HG03571 (cell line): ENCODE data around the gene IP6K1.

Source experiments
- ATAC-seq: cut with Tn5 transposase; IDR thresholded peaks from one replicate; pipeline ENCODE4 v1.9.1; 2021; ENCODE audit not compliant: unreplicated experiment

Gene IP6K1

DNA sequence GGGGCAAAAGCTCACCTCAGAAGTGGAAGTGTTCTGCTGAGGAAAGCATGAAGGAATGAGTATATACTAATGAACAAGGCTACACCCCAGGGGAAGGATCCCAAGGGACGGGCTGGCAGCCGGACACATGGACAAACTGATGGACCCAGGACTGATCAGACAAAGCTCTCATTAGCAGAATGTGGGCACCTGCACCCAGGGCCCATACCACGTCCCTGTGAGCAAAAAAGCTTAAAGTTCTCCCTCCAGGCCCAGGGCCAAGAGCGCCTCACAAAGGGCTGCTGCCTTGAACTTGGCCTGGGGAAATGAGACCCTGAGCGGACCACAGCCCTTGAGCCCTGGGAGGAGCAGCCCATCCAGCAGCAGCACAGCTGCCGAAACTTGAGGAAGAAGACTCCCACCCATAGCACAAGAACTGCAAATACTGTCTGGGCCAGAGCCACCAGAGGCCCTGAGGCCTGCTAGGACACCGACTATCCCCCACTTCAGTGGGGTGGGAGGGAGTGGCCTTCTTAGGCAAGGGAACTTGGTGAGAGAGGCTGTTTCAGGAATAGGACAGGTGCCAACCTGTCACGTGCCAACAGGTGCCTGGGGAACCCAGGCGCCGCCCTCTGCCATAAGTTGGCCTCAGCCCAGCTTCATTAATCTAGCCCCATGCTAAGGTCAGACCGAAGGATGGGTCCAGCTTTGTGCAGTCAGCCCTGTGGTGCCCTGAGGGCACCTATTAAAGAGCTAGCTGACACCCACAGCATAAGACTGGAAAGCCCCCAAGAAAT is 60.2 kb downstream of the IP6K1 start:
- ATAC-seq: no peak

DNA sequence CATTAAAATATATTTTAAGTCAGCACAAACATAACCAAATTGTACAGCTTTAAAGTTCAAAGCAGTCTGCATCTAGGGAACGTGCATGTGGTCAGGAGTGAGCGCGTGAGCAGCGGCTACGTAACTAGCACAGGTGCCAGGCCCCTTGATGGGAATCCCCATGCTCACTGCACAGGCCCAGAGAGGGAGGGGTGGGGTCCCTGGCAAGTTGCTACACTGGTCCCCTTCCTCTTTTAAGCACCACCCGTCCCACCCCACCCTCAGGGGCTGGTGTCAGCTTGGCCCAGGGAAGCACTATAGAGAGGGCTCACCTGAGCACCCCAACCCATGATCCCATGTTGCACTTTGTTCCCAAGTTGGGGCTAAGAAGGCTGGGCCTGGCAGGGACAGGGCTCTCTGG is 61.8 kb downstream of the IP6K1 start:
- ATAC-seq: no peak

DNA sequence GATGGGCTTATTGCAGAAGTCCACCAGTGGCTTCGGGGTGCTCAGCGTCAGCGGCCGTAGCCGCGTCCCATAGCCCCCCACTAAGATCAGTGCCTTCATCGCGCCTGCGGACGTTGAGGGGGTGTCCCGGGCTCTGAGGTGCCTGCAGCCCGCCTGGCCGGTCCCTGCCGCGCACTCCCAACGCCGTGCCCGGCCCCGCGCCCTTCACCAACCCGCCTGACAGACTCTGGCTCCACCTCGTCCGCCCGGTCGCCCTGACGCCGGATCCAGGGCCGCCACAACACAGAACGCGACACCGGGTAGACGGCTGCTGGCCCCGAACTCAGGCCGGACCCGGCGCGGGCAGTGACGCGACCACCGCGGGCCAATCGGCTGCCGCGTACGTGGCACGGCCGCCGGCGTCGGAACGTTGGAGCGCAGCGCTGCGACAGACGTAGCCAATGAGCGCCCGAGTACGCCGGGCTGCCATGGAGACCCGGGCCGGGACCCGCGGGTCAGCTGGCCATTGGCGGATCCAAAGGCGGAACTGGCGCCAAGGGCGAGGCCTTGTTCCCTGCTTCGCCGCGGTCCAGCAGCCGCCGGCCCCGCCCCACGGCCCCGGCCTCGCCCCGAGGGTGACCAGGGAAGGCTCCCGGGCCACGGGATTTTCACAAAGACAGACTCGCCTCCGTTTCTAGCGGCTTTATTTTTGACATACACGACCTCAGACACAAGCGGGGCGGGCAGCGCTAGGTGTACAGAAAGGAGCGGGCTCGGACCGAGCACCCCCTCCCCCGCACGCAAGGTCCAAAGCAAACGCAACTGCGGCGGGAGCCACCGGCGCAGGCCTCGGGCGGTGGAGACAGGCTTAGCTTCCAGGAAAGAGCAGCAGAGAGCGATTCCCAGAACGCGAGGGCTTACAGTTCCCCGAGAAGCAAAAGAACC is 62.5 kb downstream of the IP6K1 start, which contains the start of gene GMPPB:
TSS of gene GMPPB (minus strand) at position 324 of the 924 bp plus-strand sequence. CDS start at position 99, 225 bp downstream.
- peak; percentile 76 for ATAC-seq

DNA sequence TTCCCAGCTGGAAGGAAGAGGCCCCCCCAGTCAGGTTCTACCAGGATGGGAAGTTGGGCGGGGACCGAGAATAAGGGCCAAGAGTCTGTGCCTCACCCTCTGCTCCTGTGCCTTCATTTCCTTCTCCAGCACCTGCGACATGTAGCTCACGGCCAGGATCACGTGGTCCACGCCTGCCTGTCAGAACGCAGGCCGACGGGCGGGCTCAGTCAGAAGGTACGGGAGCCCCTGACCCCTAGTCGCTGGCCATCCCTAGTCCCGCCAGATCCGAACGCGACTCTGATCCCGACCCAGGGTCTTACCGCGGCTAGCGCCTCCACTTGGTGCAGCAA is 63.1 kb downstream of the IP6K1 start:
- peak; percentile 2 for ATAC-seq

DNA sequence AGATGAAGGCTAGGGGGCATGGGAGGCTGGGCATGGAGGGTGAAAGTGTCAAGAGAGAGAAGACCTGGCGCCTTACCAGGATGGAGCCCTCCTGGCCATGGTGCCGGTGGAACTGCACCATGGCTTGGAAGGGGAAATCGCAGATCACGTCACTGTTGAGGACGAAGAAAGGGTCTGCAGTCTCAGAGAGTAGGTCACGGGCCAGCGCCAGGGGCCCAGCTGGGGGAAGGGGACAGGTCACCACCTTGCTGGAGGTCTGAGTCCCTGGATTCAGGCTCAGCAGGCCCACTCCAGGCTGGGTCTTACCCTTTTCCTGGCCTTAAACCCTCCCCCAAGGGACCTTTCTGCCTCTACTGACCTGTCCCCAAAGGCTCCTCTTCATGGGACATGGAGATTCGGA is 63.4 kb downstream of the IP6K1 start:
- no peak for ATAC-seq

DNA sequence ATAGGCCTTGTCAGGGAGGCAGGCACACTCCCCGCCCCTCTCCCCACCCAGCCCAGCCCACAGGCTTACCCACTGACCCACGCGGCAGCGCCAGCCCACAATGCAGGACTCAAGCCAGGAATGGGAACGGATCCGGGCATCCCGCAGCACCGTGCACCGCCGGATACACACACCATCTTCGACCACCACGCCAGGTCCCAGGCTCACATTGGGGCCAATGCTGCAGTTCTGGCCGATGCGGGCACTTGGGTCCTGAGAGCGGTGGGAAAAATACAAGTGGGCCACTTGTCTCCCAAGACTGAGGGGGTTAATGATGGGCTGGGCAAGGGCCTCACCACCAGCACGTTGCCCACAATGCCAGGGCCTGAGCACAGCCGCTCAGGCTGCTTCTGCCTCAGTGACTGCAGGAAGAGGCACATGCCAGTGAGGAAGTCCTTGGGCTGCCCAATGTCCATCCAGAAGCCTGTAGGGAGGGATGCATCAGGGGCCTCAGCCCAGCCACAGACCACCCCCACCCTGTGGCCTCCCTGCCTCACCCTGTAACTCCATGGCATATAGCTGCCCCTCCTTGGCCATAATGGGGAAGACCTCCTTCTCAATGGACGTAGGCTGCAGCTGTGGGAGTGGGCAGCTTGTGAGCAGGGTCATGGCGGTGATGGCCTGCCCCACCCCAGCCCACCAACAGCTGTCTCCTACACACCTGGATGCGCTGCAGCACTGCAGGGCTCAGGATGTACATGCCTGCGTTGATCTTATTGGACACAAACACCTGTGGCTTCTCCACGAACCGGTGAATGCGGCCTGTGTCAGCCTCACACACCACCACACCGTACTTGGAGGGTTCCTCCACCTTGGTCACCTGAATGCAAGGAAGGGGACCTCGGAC is 64.2 kb downstream of the IP6K1 start:
- no peak for ATAC-seq

DNA sequence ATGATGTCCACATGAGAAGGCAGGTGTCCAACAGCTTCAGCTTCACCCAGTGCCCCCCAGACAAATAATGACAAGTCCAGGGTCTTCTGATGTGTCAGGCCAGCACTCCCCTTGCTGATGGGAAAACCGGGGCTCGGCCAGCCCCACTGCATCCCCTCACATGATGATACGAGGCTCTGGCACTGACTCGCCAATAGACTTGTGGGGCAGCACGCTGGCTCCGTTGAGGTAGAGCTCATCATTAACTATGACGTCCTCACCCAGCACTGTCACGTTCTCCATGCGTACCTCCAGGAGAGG is 64.8 kb downstream of the IP6K1 start:
- no peak for ATAC-seq

DNA sequence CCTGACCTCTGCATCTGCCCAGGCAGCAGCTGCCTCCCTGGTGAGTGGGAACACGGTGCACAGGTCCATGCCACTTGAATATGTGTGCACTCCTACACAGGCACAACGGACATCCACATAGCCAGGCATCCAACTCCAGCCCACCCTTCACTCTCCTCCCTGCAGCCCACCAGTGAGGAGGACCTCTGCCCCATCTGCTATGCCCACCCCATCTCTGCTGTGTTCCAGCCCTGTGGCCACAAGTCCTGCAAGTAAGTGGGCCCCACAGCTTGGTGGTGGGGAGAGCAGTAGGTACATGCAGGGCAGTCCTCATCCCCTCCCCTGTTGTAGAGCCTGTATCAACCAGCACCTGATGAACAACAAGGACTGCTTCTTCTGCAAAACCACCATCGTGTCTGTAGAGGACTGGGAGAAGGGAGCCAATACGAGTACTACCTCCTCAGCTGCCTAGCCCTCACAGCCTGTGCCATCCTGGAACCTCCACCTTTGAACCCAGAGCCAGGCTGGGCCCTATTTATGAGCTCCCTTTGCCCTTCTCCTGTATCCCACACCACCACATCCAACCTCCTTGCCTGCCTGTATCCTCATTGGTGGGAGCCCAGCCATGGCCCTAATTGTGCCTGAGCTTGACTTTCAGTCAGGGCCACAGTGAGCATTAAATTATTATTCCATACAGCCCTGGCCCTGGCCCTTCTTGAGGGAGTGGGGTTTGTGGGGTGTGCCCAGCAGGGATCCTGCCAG is 65.3 kb downstream of the IP6K1 start:
- no peak for ATAC-seq

DNA sequence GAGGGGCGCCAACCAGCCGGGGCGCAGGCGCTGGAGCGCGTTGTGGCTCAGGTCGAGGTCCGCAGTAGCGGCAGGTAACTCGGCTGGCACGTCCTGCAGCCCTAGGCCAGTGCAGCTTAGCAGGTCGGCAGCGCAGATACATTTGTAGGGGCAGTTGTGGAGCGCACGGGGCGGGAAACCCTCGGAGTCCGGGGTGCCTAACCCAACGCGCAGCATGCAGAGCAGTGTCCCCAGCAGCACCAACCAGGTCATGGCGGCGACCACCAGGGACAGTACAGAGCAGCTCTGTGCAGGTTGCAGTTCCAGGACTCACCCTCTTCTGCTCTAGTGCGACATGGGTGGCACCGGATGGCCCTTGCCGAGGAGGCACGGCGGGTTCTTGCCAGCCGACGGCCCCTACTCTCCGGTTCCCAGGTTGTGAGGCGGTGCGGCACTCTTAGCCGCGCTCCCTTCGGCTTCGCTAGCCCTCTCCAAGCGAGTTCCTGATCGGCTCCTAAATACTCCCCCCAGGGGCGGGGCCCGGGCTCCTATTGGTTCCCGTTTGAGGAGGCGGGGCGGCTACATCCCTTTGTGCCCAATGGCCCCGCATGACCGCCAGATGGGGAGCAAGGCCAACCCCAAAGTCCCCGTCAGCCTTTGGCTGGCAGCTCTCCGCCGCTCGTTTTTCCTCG is 67.0 kb downstream of the IP6K1 start, which contains the start of gene AMIGO3:
TSS of gene AMIGO3 (minus strand) at position 471 of the 671 bp plus-strand sequence. CDS start at position 252, 219 bp downstream.
- peak; percentile 43 for ATAC-seq

DNA sequence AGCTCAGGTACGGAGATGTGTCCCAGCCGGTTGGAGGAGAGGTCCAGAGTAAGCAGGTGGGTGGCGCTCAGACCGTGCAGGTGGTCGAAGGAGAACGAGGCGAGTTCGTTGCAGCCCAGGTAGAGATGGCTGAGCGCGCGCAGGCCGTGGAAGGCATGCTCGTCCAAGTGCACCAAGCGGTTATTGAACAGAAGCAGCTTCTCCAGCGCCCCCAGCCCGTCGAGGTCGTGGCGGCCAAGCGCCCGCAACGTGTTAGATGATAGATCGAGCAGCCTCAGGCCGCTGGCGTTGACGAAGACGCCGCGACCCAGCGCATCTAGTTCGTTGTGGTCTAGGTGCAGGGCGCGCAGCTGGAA is 67.5 kb downstream of the IP6K1 start:
- no peak for ATAC-seq

DNA sequence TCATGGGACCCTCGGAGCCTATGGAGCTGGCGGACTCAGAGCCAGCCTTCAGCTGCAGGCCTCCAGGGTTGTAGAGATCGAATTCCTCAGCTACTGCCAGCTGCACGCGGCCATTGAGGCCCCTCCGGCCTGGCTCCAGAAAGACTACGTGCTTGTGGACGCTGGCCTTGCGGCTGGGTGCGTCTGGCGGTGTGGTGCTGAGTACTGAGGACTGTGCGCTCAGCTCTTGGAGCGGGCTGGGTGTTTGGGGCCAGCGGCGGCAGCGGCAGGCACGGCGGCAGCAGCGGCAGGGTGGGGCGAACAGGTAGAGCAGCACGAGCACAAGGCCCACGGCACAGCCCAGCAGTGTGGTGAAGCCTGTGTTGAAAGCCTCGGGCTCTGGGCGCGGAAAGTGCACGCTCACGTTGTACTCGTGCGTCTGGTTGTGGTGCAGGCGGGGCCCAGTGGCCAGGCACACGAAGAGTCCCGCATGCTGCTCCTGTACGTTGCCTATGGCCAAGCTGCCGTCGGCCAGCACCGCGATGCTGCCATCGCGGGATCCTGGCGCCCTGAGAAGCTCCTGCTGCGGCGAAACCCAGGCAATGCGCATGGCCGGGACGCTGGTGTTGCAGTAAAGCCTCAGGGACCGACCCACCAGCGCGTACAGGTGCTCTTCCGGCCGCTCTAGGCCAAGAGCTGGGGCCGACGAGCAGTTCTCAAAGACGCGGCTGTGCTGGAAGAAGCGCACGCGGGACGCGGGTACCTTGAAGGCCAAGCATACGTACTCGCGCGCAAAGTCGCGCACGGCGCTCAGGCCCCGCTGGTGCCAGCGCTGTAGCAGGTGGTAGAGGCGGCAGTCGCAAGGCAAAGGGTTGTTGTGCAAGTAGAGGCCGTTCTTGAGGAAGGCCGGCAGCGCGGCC is 68.1 kb downstream of the IP6K1 start:
- ATAC-seq: no peak

DNA sequence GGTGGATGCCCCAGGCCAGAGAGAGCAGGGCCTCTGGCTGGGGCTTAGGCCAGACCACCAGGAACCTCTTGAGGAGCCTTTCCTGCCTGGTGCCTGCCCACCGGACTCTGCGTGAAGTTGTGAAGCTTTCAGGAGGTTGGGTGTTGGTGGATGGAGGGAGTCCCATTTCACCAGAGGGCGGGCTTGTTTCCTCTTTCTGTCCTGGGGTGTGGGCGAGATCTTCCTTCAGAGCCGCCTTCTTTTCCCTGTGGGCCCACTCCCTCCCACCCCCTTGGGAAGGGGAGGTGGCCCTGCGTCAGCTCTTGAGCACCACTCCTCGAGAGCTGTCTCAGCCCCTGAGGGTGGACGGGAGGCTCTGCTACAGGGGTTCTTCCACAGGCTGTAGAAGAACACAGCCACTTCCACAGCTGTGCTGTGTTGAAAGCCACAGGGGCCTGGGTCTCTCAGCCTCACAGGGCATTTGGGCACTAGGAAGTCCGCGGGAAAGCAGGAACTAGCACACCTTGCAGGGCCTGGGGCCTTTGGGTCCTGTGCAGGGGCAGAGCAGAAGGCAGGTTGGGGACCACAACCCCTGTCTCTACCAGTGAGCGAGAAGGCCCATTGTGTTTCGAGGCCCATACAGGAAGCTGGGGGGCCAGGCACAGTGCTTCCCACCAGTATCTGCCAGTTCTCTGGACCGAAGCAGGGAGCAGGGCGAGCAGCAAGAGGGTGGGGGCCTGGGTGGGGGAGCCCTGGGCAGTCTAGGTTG is 69.0 kb downstream of the IP6K1 start:
- ATAC-seq: no peak

DNA sequence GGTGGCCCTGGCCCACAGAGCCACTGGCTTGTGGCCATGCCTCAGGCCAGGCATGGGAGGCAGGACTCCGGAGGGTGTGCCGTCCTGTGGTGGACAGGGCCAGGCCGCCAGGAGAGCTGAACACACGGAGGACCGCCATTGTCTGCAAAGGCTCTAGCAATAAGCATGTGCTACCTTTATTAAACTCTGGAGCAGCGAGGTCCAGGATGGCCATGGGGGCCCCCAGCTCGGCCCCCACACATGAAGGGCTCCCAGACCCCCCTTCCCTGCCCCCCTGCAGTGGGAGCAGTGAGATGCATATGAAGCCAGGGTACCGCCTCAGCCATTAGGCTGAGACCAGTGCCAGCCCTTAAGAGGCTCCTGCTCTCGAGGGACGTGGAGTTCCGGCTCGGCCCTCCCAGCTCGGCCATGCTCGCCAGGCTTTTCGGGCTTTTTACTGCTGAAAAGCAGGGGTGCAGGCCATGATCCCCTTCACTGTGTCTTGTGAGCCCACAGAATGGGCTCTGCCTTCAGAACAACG is 69.6 kb downstream of the IP6K1 start:
- no peak for ATAC-seq

DNA sequence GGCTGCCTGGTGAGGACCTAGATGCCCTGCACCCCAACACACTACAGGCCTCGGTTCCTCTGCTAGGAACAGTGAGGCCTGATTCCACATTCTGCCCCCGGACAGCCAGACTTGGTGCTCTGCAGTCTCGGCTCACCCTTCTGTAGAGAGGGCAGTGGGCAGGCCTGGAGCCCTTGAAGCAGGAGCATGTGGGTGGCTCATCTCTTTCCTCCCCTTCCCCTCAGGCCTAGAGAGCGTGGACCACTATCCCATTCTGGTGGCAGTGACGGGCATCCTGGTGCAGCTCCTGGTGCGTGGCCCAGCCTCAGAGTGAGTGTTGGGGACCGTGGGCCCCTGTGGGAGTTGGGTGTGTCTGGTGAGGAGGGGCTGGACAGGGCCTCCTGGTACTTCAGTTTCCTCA is 70.2 kb downstream of the IP6K1 start:
- ATAC-seq: no peak

DNA sequence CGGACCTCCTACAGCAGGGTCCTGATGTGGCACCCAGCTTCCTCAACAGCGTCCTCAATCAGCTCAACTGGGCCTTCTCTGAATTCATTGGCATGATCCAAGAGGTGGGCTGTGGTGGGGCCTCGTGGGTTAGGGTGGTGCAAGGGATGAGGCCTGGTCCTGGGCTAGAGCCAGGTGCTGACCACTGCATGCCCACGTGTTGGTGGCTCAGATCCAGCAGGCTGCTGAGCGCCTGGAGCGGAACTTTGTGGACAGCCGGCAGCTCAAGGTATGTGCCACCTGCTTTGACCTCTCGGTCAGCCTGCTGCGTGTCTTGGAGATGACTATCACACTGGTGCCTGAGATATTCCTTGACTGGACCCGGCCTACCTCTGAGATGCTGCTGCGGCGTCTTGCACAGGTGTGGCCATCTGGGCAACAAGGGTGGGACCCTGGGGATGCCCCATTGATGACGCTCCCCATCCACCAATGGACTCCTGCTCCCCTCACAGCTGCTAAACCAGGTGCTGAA is 70.7 kb downstream of the IP6K1 start:
- no peak for ATAC-seq

DNA sequence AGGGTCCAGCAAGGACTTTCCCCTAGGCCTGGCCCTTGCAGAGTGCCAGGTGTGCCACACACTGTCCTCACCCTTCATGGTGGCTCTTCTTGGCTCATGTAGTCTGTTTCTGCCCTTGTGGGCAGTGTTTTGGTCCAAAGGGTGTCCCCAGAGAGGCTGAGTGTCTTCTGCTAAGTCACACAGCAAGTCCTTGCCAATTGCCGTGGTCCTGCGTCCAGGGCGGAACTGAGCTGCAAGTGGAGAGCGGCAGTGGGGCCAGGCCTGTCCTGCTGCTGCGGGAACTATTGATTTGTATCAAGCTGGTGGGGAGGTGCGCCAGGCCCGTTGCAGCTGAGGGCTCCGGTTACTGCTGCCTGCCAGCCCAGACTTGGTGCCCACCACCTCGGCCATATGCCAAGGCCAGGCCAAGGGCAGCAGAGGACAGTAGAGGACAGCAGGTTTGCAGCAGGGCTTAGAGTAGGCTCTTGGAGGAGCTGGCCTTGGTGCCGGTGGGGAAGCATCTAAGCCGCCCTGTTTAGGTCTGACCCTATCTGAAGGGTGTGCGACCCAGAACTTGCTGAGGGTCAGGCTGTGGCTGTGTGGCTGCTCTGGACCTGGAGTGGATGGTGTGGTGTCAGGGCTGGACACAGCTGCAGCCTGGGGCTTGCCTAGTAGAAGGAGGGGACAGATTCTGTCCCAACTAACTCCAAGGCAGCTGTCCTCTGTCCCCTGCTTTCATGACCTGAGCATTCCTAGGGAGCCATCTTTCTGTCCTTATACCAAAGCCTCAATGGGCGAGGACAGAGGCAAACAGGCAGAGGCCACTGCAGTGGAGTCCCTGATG is 71.4 kb downstream of the IP6K1 start:
- ATAC-seq: no peak
